Stimulated activated CD4-positive, alpha-beta T cell treated with anti-CD3 and anti-CD28 coated beads, Interleukin-15, amount 100 ng/mL, for 48 hours (primary cell): Measurements from ENCODE around the gene SEC22C.

Source experiments
- DNase-seq, 2 donors: peaks; one replicate each; pipeline ENCODE4 v3.0.0-alpha.2; 2020; ENCODE audit warnings: low read depth in 2 of 2

The SEC22C gene

DNA sequence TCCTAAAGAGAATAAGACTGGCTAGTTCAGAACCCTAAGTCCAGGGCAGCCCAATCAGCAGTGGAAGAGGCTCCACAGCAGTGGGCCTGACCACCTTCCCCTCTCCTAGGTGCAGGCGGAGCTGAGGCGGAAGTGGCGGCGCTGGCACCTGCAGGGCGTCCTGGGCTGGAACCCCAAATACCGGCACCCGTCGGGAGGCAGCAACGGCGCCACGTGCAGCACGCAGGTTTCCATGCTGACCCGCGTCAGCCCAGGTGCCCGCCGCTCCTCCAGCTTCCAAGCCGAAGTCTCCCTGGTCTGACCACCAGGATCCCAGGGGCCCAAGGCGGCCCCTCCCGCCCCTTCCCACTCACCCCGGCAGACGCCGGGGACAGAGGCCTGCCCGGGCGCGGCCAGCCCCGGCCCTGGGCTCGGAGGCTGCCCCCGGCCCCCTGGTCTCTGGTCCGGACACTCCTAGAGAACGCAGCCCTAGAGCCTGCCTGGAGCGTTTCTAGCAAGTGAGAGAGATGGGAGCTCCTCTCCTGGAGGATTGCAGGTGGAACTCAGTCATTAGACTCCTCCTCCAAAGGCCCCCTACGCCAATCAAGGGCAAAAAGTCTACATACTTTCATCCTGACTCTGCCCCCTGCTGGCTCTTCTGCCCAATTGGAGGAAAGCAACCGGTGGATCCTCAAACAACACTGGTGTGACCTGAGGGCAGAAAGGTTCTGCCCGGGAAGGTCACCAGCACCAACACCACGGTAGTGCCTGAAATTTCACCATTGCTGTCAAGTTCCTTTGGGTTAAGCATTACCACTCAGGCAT lies 45.6 kb downstream of the SEC22C start:
- peak in 1 of 2 donors; percentile 30 for DNase-seq

DNA sequence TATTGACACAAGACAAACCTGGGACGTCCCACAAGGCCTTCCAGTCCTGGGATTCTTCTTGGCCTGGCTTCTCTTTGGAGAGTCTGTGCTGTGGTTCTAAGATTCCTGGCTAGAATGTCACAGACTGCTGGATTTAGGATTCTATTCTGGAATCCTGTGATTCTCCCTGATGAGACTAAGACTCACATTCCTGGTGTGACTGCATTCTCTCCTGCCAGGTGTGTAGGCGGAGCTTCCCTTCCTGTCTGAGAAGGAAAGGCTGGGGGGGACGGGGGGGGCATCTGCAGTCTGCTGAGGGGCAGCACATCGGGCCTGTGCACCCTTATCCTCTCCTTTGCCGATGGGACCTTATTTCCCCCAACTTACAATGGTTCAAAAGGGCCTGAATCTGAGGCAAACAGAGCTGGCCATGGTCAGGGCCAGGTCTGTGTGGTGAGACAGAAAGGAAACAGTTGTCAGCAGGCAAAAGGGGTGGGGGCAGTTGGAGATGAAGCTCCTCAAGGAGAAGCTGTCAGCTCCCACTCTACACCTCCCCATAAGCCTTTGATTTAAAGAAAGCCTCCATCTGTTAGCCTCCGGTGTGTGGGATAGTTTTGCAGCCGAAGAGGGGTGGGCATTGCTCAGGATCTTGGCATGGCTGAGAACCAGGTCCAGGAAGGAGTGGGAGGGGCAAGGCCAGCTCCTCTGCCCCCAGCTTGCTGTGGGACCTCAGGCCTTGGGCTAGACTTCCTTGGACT lies 48.4 kb downstream of the SEC22C start:
- no peak for DNase-seq

DNA sequence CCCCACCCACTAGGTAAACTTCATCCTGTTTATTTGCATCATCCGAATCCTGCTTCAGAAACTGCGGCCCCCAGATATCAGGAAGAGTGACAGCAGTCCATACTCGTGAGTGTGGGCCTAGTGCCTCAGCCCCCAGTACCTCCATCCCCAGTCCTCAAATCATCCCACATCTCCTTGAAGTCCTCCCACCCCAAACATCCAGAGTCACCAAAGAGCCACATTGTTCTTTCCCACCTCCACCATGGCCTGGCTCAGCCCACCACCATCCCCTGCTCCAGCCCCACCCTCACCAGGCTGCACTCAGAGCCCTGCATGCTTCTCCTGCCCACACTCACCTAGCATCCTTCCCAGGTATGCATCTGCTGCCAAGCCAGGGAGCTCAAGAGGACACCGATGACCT lies 49.5 kb downstream of the SEC22C start:
- DNase-seq, result no peak

DNA sequence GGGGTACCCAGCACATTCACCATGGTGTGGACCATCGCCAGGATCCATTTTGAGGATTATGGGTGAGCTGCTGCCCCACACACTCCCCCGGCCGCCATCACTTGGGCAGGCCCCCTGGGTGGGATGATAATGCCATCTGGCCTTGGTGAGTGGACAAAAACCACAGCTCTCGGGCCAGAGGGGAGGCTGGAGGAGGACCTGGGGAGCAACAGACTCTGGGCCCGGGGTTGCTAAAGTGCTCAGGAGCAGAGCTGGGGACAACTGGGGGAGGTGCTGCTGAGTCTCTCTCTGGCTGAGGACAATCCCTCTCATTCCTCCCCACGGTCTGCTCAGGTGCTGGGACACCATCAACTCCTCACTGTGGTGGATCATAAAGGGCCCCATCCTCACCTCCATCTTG lies 50.3 kb downstream of the SEC22C start:
- DNase-seq, result no peak

DNA sequence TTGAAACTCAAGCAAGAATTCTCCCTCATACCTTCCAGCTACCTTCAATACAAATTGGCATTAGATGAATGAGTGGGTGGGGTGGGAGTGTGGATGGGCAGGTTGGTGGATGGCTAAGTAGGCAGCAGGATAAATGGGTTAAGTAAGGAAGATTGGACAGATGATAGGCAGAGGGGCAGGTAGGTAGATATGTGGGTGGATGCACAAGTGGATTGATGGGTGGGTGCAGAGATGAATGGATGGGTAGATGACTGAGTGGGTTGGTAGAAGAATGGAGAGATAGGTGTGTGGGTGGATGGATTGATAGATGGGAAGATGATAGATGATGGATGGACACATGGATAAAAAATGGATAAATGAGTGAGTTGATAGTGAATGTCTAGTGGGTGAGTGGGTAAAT lies 51.7 kb downstream of the SEC22C start:
- DNase-seq, result no peak

DNA sequence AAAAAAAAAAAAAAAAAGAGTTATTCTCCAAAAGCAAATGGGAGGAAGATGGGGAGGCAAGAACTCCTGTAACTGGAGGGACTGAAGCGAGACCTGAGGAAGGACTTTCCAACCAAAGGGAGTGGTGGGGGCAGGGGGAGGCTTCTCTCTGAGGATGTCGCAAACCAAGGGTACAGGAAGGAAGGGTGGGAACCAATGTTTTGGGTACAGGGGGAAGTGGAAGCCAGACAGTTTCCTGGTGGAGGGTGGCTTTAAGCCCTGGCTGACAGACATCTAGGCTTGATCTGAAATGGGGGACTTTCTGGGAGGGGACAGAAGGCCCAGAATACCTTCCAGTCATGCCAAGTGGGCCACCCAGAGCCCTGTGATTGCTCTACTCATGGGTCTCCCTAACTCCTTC lies 52.3 kb downstream of the SEC22C start:
- no peak for DNase-seq

DNA sequence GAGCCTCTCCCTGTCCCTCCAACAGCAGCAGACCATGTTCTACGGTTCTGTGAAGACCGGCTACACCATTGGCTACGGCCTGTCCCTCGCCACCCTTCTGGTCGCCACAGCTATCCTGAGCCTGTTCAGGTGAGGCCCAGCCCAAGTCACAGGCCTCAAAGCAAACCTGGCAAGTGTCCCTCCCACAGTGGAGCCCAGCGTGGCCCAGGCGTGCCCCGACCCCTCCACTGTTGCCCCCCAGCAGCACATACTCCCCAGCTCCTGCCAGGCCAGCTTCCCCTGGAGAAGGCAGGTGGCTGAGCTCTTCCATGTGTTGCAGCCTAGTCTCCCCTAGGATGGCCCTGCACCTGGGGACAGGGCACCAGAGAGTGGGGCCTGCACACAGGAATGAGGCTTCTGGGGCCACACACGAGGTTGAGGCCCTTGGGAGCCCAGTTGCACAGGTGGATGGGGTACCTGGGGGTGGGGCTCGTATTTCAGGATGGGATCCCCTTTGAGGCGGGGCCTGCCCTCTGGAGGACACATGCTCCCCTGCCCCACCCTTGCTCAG lies 54.3 kb downstream of the SEC22C start:
- no peak for DNase-seq

DNA sequence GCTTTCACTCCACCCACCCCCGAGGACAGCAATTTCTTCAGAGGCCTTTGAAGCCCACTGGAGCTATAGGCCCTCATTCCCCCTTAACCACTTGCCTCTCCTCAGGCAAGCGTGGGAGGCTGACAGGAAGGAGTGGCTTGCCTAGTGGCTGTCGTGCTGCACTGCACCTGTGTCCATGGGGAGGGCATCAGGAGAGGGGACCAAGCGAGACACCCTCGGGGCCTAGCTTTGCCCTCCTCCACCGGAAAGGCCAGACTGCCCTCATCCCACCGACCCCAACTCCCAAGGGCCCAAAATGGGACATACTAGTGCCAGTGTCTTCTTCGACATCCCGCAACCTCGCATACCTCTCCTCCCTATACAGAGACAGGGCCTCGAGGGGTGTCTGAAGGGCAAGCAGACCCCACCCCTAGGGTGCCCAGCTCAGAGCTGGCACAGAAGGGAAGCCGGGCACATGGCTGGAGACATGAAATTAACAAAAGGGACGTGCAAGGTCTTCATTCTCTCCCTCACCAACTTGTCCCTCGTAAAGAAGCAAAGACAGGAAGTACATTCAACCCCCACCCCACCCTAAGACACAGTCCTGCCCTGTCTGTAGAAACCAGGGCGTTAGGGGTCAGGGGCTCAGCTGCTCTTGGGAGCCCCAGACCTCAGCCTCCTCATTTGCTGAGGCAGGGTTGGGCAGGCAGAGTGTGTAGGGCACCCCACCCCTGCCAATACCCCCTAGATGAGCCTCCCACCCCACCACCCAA lies 55.0 kb downstream of the SEC22C start:
- DNase-seq, result peak; percentile 41 to 45

DNA sequence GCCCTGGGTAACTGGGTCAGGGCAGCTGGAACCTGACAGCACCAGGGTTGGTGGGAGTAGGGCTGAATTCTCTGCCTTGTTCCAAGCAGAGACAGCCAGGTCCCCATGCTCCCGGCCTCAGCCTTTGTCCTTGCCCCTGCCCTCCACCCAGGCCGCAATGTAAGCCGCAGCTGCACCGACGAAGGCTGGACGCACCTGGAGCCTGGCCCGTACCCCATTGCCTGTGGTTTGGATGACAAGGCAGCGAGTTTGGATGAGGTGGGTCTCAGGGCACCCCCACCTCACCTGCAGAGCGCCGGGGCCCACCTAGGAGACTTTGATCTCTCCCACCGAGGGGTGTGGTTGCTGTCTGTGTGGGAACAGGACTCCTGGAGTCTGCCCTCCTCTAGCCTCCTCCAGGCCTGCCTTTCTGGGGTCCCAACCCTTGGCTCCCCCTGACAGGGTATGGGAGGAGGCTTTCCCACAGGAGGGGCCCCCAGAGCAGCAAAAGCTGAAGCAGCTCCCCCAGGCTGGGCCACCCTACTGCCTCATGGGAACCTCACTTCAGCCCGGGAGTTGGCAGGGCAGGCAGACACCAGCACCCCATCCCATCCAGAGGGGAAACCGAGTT lies 55.9 kb downstream of the SEC22C start:
- DNase-seq, result no peak

DNA sequence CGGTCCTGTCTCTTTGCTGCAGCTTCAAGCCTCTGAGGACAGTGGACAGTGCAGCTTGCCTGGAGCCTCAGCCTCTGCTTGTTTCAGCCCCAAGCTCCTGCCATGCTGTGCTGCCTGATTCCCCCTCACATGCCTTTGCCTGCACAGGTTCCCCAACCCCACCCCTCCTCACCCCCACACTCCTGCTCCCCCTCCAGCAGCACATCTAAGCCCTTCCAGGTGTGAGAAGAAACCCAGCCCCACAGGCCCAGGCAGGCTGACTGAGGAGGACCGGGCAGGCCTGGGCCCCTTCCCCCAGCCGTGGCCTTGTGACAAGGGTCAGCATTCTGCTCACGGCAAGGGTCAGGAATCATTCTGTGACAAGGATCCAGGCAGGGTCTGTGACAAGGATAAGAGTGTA lies 56.6 kb downstream of the SEC22C start:
- DNase-seq, result no peak

DNA sequence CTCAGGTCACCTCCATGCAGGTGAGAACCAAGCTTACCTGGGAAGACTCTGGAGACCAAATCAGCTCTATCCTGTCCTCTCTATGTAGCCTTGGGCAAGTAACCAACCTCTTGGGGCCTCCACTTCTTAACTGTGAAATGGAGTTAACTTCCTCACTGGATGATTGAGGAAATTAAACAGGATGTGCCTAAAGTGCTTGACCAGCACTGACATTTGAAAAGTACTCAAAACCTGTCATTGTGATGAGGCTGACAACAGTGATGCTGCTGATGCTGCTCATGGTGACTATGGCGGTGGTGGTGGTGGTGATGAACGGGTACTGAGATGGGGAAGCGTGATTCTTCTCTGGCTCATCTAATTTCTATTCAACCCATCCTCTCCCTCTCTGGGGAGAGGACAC lies 57.0 kb downstream of the SEC22C start:
- DNase-seq, result no peak

DNA sequence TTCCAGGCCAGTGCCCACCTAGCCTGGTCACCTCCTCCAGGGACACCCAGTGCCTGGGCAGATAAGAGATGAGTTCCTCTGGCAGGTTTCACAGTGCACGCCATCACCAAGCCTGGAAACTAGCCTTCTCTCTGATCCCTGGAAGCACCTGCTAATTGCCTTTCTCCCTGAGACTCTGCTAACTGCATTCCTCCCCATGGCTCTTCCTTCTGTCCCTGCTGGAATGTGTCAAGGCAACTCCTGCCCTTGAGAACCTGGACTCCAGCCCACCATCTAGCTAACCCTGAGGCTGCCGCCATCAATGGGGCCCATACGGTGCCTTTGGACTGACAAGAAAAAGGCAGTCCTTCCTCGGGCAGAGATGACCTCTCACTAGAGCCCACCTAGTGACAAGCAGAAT lies 60.9 kb downstream of the SEC22C start:
- DNase-seq, result no peak

DNA sequence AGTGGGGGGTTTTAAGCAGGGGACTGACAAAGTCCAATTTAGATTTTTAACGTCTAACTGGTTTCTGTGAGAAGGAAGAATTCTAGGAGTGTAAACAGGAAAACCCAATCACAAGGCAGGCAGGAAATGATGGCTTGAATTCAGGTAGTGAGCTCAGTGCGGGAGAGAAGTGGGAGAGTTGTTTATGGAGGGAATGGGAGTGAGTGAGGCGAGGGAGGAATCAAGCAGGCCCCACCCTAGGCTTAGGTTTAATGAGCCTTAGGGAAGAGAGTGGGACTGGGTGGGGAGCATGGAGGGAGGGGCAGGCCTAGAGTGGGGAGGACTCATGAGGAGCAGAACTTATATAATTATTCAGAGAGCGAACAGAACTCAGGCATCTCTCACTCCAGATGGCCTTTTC lies 61.4 kb downstream of the SEC22C start:
- DNase-seq, result no peak

DNA sequence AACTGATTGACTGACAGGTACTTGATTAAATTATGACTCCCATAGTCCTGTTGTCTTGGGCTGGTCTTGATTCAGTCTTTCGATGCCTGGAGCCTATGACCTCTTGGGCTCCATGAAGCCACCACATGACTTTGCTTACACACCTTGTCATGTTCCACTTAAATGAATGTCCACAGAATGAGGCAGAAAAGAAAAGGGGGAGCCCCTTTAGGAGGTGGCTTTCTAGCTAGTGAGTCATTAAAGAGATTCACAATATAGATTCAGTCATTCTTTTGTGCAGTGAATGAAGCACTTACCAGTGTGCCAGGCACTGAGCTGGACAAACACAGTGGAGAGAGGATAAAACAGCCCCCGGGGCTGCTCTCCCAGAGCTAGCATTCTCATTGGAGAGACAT lies 62.2 kb downstream of the SEC22C start:
- DNase-seq, result no peak

DNA sequence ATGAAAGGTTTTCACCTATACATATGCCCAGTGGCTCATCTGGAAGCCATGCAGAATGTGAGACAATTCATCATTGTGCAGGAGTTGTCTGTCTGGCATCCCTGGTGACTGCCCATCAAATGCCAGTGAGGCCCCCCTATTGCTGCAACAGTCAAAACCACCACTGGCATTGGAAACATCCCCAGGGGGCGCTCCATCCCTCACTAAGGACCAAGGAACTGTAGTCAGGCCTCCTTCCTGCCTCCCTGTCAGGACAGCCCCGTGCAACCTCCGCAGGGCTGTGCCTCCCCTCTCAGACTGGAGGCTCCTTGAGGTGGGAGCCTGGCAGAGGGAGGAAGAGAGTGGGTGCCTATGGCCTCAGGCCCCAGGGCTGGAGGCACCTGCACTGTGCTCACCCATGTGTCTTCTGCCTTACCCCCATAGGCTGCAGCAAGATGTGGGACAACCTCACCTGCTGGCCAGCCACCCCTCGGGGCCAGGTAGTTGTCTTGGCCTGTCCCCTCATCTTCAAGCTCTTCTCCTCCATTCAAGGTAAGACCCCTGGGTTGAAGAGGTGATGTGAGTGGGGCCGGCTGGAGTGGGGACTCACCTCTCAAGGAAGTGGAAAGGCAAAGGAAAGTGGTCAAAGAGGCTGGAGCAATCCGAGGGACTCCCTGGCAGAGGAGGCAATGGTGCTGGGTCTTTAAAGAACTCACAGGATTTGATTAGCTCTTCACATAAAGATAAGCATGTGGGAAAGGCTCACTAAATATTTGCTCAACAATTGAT lies 62.8 kb downstream of the SEC22C start:
- no peak for DNase-seq

DNA sequence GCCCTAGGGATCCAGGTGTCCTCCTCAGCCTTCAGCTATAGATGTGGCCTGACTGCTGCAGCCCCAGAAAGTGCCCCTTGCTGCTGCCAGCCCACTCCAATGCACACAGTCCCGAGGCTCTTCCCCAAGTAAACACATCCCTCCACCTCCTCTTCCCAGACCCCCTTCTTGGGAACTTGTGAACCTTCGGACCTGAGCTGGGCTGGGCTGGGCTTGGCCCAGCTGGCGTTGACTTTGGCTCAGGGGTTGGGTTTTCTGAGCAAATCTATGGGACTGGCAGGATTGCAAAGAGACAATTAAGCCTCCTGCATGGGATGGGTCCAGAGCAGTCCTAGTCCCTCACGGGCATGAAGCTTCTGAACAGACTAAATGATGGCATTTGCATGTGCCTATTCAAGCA lies 64.7 kb downstream of the SEC22C start:
- DNase-seq, result no peak

DNA sequence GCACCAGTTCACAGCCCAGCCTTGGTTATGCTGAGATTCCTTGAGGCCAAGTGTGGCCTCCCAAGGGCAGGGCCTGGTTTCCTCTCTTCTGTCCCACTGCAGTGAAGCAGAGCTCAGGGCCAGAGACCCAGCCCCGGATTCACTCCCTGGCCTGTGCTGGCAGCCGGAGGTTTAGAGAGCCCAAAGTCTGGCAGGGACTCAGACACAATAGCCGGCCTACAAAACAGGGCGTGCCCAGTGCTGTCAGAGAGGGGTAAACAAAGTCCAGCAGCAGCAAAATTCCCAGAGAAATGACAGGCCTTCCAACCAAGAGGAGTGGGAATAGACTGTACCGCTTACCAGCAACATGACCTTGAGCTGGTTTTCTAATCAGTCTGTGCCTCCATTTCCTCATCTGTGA lies 65.3 kb downstream of the SEC22C start:
- no peak for DNase-seq

DNA sequence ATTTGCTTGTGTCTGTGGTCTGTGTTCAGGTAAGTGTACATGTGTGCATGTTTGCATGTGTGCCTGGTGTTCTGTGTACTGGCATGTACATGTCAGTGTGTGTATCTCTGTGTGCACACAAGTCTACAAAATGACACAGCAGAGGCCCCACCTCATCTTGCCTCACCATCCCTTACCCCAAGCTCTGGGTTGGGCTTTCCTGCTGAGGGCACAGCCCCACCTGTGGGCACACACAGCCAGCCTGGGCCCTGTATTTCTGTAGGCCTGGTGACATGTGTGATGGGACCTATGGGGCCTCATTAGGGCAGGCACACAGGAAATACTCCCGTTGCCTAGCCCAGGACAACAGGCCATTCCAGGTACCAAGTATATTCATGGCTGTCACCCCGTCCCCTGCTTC lies 65.8 kb downstream of the SEC22C start:
- DNase-seq, result no peak

DNA sequence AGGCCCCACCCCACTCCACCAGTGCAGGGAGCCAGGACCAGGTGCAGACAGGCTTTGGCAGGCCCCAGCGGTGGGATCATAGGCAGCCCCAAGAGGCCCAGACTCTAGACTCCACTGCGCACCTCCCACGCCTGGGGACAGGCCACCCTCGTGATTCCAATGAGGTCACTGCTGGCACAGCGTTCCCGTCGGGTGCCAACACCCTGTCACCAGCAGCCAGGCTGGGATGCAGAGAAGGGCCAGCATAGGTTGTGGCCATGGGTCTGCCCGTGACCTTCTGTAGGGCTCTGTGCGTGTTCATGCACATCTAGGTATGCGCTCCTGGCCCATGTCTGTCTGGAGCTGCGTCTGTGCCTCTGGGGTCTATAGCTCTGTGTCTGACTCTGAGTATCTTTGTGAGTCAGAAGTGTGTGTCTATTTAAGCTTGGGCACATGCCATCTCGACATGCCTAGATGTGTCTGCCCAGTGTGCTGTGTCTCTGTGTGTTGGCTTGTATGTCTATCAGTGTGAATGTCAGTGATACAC lies 66.3 kb downstream of the SEC22C start:
- no peak for DNase-seq

DNA sequence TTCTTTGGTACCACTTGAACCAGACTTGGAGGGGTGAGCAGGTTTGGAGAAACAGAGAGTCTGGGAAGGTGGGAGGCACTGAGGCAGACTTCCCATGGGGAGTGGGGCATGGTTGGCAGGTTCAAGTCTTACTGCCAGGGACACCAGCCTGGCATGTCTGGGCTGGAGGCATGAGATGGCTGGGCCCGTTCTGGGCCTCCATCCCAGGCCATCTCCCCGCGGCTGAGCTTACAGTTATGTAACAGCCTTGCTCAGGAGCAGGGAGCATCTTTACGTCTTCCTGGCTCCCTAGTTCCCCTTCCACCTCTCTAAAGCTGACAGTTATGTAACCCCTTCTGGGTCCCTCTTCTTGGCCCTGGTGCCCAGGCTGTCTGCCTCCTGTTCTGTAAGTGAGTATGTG lies 66.9 kb downstream of the SEC22C start:
- DNase-seq, result no peak

DNA sequence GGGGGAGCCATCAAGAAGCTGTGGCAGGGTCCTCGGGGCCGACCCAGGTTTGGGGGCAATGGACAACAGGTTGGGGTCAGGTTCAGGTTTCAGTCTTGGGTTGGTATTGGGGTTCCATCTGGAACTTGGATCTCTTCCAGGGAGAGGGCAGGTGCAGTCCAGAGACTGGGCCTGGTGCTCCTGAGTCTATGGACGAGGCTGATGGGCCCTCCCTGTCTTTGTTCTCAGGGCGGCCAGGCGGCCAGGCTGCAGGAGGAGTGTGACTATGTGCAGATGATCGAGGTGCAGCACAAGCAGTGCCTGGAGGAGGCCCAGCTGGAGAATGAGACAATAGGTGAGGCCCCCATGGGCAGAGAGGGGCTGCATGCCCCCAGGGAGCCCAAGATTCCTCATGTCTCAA lies 68.2 kb downstream of the SEC22C start:
- no peak for DNase-seq
